Measurements from ENCODE around the gene TLE4.

DNA sequence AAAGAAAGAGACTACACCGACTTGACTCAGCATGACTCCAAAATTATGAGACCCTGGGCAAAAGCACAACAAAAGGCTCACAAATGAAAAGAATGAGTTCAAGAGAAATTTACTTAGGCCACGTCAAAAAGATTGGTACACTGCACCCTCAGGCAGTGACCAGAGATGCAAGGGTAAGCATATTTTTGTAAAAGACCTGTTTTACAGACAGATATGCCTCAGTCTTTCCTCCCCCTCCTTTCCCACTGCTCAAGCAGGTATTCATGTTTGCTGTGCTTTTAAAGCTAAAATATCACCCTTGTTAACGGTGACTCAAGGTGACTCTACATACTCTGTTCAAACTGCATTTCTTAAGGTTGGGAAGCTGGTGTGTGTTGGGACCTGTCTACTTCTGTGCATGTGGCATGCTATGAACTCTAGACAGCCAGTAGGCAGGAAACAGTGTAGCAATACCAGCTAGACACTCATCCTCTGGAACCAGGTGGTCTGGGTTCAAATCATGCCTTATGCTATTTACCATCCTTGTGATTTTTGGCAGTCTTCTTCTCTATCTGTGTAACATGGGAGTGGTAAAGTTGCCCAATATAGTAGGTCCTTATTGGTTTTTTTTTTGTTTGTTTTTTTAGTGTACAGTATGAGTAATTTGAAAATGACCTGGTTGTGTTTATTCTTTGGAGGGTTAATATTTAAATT is 98.7 kb downstream of the TLE4 start:
- TF ChIP-seq, protein P1, sequence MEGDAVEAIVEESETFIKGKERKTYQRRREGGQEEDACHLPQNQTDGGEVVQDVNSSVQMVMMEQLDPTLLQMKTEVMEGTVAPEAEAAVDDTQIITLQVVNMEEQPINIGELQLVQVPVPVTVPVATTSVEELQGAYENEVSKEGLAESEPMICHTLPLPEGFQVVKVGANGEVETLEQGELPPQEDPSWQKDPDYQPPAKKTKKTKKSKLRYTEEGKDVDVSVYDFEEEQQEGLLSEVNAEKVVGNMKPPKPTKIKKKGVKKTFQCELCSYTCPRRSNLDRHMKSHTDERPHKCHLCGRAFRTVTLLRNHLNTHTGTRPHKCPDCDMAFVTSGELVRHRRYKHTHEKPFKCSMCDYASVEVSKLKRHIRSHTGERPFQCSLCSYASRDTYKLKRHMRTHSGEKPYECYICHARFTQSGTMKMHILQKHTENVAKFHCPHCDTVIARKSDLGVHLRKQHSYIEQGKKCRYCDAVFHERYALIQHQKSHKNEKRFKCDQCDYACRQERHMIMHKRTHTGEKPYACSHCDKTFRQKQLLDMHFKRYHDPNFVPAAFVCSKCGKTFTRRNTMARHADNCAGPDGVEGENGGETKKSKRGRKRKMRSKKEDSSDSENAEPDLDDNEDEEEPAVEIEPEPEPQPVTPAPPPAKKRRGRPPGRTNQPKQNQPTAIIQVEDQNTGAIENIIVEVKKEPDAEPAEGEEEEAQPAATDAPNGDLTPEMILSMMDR (IDR thresholded peaks at IDR 0.05; ENCODE audit: insufficient read depth, low read depth, low read length) = no peak
- no peak for TF ChIP-seq EZH2 (IDR thresholded peaks at IDR 0.05; ENCODE audit: insufficient read depth, low read length)
